Measurements from ENCODE around the gene SERPINF2.

DNA sequence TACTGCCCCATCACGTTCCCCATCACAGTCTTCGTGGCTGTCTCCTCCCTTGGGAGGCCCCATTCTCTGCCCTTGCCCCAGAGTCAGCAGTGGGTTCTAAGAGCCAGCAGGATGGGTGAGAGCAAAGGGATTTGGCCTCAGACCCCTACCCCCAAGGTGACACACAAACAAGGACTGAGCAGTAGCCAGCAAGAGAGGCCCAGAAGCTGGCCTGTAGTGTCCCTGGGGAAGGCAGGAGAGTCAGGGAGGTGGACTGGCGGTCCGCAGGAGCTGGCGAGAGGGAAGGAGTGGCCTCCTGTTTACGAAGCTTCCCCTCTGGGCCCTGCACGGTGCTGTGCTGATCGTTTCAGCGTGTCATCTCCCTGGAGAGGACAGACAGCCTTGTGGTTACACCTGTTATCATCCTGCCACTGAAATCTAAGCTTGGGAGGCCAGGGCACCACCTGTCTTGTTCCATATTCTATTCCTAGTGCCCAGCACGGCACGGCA, 9.8 kb upstream of the SERPINF2 start:
- TF ChIP-seq, protein P1, sequence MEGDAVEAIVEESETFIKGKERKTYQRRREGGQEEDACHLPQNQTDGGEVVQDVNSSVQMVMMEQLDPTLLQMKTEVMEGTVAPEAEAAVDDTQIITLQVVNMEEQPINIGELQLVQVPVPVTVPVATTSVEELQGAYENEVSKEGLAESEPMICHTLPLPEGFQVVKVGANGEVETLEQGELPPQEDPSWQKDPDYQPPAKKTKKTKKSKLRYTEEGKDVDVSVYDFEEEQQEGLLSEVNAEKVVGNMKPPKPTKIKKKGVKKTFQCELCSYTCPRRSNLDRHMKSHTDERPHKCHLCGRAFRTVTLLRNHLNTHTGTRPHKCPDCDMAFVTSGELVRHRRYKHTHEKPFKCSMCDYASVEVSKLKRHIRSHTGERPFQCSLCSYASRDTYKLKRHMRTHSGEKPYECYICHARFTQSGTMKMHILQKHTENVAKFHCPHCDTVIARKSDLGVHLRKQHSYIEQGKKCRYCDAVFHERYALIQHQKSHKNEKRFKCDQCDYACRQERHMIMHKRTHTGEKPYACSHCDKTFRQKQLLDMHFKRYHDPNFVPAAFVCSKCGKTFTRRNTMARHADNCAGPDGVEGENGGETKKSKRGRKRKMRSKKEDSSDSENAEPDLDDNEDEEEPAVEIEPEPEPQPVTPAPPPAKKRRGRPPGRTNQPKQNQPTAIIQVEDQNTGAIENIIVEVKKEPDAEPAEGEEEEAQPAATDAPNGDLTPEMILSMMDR (IDR thresholded peaks at IDR 0.05), result no peak
- TF ChIP-seq POLR2A (IDR thresholded peaks at IDR 0.05), result no peak
